HK-2 (cell line): ENCODE results near the gene GGT6.
"Not testable (repeated sequence)": the region's sequence is repeated elsewhere in the genome, so short reads cannot be mapped to it uniquely, and the experiment has no call there.

Source experiments
- DNase-seq: peaks from one replicate; pipeline ENCODE4 v3.0.0-alpha.2; 2018; ENCODE audit not compliant: unreplicated experiment

The GGT6 gene

DNA sequence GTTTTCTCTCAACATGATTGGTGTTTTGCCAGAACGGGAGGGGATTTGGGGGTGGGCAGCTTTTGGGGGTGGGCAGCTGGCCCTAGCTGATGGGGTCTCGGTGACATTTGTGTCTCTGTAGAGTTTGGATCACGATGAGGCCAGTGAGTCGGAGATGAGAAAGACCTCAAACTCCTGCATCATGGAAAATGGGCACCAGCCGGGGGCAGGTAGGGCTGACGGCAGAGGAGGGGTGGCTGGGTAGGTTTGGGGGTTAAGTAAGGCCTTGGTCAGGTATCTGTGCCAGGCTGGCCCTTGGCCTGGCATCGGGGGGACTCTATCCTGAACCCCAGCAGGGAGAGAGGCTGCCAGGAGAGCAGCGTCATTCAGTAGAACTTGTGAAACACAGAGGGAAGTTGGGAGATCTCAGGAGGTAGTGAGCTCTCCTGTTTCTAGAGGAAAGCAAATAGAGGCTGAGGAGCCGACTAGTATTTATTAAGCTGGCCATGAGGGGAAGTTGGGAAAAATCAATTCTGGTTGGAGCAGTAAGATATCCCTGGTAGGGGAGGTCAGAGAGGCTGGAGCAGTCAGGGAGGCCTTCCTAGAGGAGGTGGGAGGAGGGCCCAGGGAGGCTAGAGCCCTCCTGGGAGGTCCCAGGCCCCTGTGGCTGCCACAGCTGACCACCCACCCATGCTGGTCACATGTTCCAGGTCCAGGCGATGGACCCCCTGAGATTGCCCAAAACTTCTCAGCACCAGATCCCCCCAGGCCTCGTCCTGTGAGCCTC lies 32.0 kb upstream of the GGT6 start:
- no peak for DNase-seq

DNA sequence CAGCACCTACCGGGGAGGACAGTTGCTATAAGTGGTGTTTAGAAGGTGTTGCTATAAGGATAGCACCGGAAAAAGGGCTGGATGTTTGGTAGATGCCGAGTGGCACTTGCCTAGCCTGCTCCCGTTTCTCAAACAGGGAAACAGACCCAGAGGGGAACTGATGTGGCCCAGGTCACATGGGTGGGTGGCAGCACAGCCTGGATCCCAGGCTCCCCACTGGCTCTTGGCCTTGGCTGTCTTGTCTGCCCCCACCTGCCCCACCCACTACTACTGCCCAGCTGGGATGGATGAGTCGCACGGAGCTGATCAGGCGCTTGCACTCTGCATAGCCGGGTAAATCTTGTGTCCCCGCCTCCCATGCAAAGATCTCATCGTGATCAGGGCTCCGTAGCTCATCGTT lies 31.2 kb upstream of the GGT6 start:
- DNase-seq: peak; percentile 55

DNA sequence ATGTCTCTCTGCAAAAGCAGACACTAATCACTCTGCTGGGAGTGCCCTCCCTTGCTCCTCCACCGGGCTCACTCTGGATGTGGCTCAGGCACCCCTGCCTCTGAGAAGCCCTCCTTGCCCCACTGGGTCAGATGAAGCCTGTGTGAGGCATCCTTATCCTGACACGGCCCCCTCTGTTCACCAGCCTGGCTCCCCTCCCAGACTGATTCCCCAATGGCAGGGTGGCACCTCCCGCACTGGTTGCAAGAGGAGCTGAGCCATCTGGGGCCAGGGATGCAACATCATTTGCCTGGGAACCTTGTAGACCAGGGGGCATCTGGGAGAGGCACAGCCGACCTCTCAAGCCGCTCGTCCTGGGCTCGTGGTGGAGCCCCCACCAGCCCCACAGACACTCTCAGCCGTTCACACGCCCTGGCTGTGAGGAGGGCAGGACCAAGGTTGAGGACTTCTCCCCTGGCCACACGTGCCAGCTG lies 30.6 kb upstream of the GGT6 start:
- no peak for DNase-seq

DNA sequence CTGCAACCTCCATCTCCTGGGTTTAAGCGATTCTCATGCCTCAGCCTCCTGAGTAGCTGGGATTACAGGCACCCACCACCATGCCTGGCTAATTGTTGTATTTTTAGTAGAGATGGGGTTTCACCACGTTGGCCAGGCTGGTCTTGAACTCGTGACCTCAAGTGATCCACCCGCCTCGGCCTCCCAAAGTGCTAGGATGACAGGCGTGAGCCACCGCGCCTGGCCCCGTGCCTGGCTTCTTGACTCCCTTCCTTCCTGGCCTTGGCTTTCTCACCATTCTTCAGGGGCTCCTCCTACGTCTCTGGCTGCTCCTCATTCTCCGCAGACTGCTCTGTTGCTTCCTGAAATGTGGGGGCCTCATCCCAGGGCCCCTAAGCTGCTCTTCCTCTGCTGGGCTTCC lies 29.7 kb upstream of the GGT6 start:
- DNase-seq: not testable (repeated sequence)

DNA sequence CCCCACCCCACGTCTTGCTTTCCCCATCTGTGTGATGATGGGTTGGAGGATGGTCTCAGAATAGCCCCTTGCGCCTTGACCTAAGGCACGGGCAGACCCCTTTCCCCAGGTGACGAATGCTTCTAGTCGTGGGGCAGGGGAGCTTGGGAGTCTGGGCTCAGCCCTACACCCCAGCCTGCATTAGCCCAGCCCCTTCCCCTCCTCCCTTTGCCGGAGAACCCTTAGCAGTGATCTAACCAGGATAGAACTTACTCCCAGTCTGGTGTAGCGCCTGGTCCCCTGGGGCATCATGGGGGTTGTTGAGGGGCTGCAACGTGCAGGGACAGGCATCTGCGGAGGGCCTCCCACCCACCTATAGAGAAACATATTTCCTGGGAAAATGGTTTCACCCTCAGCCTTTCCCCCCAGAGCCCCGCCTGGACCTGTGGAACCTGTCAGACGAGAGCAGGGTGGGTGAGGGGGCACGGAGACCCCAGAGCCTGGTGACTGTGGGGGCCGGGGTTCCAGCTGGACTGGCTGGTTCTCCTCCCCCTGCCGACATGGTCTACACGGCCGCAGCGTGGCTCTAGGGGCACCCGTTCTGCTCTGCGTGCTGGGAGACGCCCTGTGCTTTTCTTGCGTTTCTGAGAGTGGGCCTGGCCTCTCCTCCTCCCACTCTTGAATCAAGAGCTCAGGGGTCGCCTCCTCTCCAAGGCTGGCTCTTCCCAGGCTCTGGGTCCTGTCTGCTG lies 28.7 kb upstream of the GGT6 start:
- DNase-seq: no peak

DNA sequence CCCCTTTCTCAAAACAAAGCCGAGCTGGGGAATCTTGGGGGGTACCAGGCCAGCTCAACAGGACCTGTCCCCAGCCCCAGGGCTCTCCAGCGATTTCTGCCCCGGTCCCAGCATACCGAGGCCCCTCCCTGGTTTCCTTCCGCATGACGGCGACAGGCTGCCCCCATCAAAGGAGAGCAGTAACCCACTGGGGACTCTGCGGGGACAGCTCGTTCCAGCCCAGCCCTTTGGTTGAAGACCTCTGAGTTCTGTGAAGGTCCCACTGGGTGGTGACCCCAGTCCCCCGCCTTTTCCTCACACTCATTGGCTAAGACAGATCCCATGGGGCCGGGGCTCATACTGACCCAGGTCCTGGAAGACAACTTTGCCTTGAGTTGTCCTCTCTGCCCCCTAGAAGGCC lies 28.0 kb upstream of the GGT6 start:
- no peak for DNase-seq

DNA sequence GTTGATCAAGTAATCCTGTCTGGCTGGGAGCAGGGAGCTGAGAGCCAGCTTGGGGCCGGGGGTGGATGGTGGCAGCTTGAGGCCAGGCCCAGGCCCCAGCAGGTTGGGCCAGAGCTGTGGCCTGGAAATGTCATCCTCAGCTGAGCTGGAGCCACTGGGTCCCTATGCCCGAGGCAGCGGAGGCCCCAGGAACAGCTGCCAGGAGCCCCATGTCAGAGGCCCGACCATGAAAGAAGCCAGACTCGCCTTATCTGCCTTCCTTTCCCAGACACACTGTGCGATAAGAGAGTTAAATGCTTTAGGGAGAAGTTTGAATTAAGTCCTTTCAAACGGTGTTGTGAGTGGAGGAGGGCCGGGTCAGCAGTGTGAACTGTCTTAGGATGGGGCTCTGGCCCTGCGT lies 27.4 kb upstream of the GGT6 start:
- DNase-seq: no peak

DNA sequence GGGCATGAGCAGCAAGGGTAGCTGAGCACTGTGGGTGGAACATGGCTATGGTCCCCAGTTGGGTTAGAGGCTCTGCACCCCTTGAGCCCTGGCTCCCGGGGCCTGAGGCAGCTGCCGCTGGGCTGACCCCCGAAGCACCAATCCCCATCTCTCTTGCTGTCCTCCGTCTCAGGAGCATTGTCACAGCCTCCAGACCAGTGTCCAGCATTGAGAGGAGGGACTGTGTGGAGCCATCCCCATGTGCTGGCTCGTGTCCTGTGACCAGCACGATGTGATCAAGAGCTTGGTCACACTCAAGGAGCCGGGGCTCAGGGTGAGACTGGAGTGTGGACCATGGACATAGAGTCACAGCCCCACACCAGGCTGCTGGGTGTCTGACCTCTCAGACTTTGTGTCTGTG lies 26.8 kb upstream of the GGT6 start:
- no peak for DNase-seq

DNA sequence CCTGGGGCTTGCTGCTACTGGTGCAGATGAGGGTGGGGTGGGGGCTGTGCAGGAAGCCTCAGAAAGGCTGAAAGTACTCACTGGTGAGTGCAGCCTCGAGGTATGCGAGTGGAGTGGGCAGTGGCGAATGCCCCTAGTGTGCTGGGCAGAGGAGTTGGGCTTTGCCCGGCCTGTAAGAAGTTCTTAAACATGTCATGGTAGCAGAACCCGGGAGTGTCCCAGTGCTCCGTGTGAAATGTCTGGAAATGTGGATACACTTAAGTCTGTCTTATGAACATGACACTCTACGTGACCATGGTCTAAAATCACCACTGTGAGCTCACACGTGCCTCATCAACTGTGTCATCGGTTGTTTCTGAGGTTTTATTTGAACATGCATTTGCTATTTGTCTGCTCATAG lies 25.7 kb upstream of the GGT6 start:
- DNase-seq: no peak

DNA sequence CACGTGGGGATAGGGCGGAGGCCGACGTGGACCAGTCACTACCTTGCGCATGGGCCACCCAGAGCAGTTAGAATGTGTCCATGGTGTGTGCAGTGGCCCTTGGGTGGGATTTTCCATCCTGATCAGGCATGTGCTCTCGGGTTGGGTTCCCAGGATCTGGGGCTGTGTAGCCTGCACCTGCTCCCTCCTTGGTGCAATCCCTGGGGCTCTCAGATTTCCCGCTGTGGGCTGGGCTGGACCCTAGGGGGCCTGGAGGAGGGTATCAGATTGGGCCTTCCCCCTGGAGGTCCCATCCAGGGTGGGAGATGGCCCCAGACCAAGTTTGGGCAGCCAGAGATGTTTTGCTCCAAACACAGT lies 25.2 kb upstream of the GGT6 start:
- DNase-seq: no peak

DNA sequence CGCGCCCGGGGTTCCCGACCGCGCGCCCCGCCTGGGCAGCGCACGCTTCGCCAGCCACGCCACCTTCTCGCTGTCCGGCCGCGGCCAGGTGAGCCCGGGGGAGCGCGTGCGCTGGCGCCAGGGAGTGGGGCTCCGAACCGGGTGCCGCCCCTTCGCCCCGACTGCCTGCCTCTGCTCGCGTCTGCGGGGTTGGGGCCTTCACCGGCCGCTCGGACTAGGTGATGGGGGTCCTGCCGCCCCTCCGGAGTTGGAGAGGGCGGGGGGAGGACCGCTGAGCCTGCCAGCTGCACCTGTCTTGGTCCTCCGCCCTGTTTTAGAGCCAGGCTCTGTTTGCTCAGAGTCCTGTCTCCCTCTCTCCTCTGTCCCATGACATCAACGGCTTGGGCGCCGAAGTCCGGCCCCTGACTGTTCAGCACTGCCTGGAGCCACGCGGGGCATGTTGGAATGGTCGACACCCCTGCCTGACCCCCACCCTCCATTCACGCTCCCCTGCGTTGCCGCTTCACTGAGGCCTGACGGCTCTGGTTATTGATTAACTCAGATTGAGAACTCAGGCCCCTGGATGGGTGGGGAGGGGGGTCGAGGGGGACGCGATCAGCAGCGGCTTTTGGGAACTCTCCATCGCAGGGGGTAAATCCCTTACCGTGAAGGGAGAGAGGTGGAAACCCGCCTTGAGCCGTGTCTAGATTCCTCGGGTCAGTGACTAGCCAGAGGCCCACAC lies 24.7 kb upstream of the GGT6 start:
- DNase-seq: no peak

DNA sequence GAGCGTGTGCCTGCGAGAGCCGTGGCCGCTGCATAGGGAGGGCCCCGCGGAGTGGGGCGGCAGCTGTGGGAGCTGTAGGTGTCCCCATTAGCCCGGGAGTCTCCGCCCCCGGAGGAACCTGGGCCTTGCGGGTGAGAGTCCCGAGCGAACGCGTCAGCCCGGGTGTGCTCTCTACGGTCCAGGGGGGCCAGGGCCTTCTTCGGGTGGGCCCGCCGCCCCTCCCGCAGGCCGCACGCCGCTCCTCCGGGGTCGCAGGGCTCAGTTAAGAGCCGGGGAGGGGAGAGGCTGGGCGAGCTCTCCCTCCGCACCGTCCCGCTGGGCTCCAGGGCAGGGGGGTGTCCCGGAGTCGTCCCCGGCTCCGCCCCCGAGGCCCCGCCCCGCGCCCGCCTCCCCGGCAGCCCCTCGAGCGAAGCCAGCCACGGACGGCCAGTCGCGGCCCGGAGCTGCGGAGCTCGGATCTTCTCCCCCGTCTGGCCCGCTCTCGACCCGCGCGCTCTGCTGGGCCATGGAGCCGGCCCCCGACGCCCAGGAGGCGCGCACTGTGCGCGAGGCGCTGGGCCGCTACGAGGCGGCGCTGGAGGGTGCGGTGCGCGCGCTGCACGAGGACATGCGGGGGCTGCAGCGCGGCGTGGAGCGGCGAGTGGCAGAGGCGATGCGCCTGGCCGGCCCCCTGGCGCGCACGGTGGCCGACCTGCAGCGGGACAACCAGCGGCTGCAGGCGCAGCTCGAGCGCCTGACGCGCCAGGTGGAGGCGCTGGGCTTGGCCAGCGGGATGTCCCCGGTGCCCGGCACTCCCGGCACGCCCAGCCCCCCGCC lies 23.9 kb upstream of the GGT6 start, which contains the start of gene SMTNL2:
Gene SMTNL2 (plus strand): TSS at position 429 of the 816 bp plus-strand sequence. CDS start 77 bp downstream, at position 506.
- DNase-seq: no peak

DNA sequence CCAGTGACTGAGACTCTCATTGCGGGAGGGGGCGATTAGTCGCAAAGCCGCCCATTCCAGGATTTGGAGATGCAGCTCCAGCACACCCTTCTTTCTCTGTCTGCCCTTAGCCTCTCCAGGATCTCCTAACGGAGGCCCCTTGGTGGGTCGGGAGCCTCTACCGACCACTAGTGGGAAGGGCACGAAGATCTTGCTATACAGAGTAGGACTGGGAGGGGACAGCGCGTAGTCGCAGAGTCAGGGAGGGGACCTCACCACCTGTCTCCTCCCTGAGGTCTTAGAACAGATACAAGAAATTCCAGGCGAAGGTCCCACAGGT lies 23.4 kb upstream of the GGT6 start:
- DNase-seq: no peak

DNA sequence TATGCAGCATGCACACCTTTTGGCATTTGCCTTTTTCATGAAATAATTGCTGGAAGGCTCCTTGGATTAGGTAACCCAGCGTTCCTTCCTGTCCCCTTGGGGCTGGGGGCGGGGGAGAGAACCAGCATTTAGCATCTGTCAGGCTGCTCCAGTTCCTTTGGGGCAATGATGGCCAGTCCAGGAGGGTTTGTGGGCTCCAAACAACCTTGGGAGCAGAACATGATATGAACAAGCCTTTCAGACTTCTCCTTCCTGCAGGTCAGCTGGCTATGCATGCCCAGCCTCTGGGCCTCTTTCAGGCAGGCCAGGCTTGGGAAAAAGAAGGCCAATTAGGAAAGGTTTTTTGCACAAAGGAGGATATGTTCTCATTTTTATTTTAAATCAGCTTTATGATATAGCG lies 22.8 kb upstream of the GGT6 start:
- no peak for DNase-seq

DNA sequence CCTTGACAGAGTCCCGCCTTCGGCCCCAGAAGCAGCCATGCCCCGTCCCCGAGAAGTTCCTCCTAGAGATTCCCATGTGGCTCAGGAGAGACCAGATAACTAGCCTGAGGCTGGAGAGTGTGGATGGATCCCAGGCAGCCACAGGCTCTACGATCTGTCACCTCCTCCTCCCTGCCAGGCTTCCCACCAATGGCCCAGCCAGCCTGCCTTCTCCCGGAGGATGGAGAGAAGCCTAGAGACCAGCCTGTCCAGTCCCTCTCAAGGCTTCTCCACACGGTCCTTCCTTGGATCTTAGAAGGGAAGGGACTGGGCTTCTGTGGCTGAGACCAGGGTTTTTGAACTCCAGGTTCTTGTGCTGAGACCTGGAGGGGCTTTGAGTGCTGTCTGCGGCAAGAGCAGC lies 22.3 kb upstream of the GGT6 start:
- DNase-seq: no peak

DNA sequence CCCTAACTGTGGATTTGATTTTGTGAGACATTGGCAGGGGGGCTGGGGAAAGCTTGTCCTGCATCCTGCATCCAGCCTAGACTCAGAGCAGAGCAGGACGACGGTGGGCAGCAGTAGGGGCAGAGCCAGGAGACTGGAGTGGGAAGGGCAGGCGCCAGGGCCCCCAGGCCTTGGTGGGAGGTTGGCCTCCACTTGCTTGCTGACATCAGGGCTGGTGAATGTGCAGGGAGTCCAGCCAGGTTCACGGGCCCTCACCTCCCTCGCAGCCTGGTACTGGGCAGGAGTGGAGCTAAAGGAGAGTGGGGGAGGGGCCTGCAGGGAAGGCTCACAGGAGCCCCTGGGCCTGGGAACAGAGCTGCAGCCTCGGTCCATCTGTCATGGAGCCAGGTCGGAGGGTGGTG lies 21.7 kb upstream of the GGT6 start:
- no peak for DNase-seq

DNA sequence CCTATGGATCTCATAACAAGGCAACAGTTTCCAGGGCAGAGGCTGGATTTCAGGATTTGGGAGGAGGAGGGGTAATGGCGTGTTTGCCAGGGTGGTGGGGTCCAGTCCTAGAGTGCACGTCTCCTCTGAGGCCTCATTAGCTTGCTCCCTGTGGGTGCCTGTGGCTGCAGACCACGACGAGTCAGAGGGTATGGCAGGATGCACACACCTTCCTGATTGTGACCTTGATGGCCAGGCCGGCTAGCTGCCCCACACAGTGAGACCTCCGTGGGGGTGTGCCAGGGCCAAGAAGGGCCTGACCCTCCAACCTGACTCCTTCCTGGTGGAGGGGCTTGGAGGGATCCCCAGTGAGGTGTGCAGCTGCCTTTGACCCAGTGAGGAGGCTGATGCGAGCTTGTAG lies 19.9 kb upstream of the GGT6 start:
- no peak for DNase-seq

DNA sequence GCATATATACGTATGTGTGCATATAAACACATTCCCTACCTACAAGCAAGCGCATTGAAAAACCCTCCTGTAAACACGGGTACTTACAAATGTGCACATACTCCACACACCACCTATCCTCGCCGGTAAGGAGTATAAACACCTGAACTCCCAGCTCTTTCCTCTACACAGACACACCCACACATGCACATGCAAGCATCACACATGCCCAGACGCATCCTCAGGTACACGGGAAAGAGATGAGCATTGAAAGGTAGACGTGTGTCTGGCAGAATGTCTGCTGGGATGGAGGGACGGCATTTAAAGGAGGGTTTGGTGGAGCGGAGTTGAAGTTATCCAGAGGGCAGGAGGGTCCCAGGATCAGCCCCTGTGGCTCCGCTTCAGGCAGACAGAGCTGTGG lies 19.3 kb upstream of the GGT6 start:
- no peak for DNase-seq

DNA sequence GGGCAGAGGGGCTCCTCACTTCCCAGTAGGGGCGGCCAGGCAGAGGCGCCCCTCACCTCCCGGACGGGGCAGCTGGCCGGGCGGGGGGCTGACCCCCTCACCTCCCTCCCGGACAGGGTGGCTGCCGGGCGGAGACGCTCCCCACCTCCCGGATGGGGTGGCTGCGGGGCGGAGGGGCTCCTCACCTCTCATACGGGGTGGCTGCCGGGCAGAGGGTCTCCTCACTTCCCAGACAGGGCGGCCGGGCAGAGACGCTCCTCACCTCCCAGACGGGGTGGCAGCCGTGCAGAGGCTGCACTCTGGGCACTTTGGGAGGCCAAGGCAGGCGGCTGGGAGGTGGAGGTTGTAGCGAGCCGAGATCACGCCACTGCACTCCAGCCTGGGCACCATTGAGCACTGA lies 18.0 kb upstream of the GGT6 start:
- DNase-seq: not testable (repeated sequence)

DNA sequence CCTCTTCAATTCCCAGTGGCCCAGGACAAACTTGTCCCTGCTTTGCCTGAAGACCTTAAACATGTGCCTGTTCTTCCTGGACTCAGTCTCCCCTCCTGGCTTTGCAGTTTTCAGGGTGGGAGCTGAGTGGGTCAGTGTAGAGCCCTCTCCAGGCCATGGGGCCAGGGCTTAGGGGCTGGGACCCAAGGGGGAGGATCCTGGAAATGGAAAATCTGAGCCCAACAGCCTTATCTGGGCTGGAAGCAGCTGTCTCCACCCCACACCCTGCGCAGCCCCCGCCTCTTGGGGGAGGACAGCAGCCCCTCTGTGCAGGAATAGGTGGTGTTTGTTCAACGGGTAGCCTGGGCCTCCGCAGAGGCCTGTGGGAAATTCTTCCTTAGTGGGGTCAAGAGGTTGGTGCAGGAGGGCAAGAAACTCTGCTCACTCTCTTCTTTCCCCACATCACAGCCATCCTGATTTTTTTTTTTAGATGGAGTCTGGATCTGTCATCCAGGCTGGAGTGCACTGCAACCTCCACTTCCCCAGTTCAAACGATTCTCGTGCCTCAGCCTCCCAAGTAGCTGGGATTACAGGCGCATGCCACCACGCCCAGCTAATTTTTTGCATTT lies 17.1 kb upstream of the GGT6 start:
- DNase-seq: no peak

DNA sequence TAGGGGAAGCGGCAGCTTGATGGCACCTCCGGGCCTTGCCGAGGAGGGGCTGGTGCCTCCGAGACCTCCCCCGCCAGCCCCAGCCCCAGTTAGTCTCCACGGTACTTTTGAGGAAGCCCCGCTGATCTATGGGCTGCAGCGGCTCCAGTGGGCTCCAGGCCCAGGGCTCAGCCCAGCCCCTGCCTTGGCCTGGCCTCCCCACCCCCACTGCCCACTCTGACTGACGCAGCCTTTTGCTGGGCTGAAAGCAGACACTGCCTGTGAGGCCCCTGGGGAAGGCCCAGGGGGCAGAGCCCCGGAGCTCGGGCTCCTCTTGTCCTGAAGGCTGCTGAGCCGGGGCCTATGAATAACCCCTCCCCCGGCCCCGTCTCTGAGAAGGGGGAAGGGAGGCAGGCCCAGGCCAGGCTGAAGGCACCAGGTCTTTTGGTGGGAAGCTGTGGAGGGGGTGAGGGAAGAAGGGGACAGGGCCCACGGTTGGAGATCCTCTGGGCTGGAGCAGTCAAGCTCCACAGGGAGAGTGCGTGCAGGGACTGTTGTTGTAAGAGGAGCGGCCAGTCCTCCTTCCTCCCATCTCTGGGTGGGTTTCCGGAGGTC lies 16.4 kb upstream of the GGT6 start:
- no peak for DNase-seq
